Muscle of arm (tissue), 14 donors: Measurements from ENCODE around the gene RSPH9. TPM values are rescaled to one million over a fixed set of nuclear protein-coding genes. Genes with fewer than 3 reads are reported as not detected.

ENCODE experiments used
- DNase-seq: peaks from one replicate; pipeline ENCODE4 v3.0.0-alpha.2; 2013
- long read RNA-seq, 11 donors: transcript quantifications; one replicate each; lab custom pipeline, GENCODE V29; 2026
- polyA plus RNA-seq, 12 donors: library from polyadenylated mRNA; unstranded; fragments of 120-200 nt; gene quantifications; one replicate each; pipeline ENCODE4 v1.2.1, GENCODE V29; 2013; ENCODE audit not compliant: insufficient read length in 12 of 12

Gene RSPH9
- 1 to 10 TPM in 2 of 12 donors, under 1 TPM in 8, not detected in 2; 0.33 to 1.2 (median 0.72) TPM for polyA plus RNA-seq
- long read RNA-seq, donor 1, partial matches to known transcripts: 0 of 2 reads
- long read RNA-seq, donor 1, other reads (novel, unspliced or antisense): 0 of 2 reads
- long read RNA-seq, donor 2: 0 reads
- long read RNA-seq, donor 3: 0 reads
- long read RNA-seq, donor 4: 0 reads
- long read RNA-seq, donor 5, partial matches to known transcripts: 0 of 2 reads
- long read RNA-seq, donor 5, other reads (novel, unspliced or antisense): 0 of 2 reads
- long read RNA-seq, donor 6: 0 reads
- long read RNA-seq, donor 7, partial matches to known transcripts: 24 of 24 reads
- long read RNA-seq, donor 7, other reads (novel, unspliced or antisense): 0 of 24 reads
- long read RNA-seq, donor 8, partial matches to known transcripts: 0 of 1 reads
- long read RNA-seq, donor 8, other reads (novel, unspliced or antisense): 0 of 1 reads
- long read RNA-seq, donor 9: 0 reads
- long read RNA-seq, donor 10: 0 reads
- long read RNA-seq, donor 11, partial matches to known transcripts: 0 of 2 reads
- long read RNA-seq, donor 11, other reads (novel, unspliced or antisense): 0 of 2 reads

DNA sequence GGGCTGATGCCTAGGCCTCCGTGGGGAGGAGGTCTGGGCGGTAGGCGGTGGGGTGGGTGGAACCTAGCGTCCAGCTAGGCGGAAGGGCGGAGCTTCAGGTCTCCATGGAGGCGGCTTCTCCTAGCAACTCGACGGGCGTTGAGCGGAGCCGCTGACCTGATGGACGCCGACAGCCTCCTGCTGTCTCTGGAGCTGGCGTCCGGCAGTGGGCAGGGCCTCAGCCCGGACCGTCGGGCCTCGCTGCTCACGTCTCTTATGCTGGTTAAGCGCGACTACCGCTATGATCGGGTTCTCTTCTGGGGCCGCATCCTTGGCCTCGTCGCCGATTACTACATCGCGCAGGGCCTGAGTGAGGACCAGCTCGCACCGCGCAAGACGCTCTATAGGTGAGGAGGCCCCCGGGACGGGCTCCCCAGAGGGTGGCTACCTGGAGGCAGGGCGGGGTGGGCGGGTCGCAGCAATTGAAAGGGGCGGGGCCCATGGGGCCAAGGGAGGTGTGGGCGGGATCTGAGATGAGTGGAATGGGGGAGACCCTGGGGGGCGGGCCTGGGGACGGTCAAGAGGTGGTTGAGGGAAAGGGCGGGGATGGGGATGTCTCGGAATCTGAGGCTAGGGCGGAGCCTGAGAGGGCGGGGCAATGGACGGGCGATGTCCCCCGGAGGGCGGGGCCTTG, at the start of gene RSPH9:
RSPH9 (plus strand) TSS at position 97 of the 673 bp plus-strand sequence; CDS start at position 160, 63 bp downstream.
- DNase-seq: no peak

GRCh38 chr6:43600595-43600994, 44.2 kb upstream of the RSPH9 start:
- DNase-seq: no peak

DNA sequence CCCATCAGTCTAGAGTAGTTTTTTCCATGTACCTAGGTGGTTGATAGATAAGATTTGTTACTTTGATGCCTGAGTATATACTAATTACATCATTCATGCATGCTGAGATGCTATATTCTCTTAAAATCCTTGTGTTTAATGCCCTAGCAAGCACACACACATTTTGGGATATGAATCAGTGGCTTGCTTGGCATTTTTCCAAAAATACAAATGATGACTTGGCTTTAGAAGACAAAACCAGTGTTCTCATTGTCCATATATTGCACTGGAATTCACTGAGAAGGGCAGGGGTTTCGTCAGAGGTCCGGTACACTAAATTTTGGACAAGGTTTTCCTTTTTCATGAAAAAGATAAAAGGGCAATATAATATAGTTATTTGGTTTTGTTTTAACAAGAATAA, 40.7 kb upstream of the RSPH9 start:
- no peak for DNase-seq

GRCh38 chr6:43606019-43606418, 38.8 kb upstream of the RSPH9 start:
- DNase-seq: no peak

GRCh38 chr6:43608310-43608763, 36.5 kb upstream of the RSPH9 start:
- DNase-seq: peak; percentile 68

GRCh38 chr6:43608807-43609206, 36.0 kb upstream of the RSPH9 start:
- no peak for DNase-seq

GRCh38 chr6:43609402-43609801, 35.4 kb upstream of the RSPH9 start:
- no peak for DNase-seq

DNA sequence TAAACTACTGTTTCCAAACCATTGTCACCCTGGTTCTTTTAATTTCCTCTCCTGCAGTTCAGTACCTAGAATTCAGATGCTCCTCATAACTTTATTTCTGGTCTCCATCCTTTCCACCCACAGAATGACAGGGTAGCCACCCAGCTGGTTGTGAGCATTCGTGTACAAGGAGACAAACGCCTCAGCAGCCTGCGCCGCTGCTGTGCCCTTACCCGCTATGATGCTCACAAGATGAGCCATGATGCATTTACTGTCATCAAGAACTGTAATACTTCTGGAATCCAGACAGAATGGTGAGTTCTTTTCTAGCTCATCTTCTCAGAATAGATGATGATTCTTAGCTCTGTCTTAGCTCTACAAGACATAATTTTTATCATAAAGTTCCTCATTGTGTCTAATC, 34.4 kb upstream of the RSPH9 start:
- DNase-seq: no peak

DNA sequence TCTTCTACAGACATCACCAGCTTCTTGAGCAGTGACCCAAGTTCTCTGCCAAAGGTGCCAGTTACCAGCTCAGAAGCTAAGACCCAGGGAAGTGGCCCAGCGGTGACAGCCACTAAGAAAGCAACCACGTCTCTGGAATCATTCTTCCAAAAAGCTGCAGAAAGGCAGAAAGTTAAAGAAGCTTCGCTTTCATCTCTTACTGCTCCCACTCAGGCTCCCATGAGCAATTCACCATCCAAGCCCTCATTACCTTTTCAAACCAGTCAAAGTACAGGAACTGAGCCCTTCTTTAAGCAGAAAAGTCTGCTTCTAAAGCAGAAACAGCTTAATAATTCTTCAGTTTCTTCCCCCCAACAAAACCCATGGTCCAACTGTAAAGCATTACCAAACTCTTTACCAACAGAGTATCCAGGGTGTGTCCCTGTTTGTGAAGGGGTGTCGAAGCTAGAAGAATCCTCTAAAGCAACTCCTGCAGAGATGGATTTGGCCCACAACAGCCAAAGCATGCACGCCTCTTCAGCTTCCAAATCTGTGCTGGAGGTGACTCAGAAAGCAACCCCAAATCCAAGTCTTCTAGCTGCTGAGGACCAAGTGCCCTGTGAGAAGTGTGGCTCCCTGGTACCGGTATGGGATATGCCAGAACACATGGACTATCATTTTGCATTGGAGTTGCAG, 31.0 kb upstream of the RSPH9 start:
- no peak for DNase-seq

DNA sequence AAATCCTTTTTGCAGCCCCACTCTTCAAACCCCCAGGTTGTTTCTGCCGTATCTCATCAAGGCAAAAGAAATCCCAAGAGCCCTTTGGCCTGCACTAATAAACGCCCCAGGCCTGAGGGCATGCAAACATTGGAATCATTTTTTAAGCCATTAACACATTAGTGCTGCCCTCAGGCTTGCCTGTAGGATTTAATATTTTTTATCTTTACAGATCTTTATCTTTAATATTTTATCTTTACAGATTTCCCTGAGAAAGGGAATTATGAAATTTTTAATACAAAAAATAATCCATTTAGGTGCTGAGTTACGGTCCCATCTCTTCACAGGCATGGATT, 30.5 kb upstream of the RSPH9 start:
- DNase-seq: no peak

DNA sequence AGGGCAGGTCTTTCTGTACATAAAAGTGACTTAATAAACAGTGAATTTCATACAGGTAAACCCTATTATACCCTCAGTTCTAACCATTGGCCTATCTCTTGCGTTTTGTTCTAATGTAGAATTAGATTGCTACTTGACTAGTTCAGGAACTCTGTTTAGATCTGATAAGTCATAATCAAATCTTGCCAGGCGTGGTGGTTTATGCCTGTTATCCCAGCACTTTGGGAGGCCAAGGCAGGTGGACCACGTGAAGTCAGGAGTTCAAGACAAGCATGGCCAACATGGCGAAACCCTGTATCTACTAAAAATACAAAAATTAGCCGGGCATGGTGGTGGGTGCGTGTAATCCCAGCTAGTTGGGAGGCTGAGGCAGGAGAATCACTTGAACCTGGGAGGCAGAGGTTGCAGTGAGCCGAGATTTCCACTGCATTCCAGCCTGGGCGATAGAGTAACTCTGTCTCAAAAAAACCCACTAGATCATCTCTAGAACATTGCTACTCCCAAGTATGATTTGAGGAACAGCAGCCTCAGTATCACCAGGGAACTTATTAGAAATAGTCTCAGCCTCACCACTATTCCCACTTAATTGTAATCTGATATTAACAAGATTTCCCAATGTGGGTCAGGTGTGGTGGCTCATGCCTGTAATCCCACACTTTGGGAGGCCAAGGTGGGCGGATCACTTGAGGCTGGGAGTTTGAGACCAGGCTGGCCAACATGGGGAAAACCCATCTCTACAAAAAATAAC, 27.9 kb upstream of the RSPH9 start:
- no peak for DNase-seq

GRCh38 chr6:43621078-43621835, 23.6 kb upstream of the RSPH9 start:
- no peak for DNase-seq

DNA sequence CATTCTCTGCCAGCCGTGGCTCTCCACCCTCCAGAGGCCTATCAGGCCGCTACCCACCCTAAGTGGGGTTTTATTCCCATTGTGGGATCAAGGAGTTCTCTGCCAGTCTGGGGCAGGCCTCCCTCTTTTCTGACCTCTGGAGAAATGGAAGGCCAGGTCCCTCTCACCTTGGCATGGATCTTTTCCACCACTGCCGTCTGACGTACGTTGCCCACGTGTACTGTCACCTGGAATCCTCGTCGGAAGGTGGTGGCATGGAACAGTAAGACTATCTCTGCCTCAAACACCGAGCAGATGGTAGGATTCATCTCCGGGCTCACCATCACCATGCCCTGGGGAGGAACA, 23.0 kb upstream of the RSPH9 start:
- no peak for DNase-seq

GRCh38 chr6:43622541-43622940, 22.3 kb upstream of the RSPH9 start:
- DNase-seq: no peak

DNA sequence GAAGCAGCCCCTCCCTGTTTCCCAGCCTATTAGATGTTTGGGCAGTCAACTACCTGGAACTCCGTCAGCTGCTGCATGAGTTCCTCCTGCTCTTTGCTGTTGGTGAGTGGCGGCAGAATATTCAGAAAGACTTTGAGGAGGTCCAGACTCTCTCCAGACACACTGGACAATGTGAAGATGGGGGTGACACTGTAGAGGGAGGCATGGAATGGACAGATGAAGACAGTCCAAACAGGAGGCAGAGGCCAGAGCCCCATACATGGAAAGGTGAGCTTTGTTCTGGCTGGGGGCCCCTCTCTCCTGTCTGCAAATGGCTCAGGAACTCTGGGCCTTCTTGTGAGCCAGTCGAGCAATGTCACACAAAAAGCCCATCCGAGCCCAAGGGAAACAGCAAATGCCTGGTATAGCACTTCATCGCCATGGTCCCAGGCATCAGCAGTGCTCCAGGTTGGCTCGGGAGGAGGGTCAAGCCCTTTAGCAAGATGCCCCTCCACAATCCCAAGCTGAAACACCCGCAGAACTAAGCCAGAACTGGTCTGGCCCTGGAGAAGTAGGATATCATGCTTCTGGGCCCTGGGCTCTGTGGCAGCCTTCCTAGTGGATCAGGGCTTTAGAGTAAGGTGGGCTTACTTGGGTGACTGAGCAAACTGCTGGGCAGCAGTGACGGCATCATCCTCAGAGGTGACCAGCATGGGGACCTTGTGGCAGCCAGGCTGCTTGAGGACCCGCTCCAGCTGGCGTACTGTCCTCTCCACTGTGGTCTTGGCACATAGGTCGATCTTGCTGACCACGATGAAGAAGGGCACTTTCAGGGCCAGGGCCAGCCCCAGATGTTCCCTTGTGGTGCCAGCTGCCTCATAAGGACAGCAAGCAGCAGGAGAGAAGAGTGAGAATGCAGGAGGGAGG, 20.7 kb upstream of the RSPH9 start:
- no peak for DNase-seq

DNA sequence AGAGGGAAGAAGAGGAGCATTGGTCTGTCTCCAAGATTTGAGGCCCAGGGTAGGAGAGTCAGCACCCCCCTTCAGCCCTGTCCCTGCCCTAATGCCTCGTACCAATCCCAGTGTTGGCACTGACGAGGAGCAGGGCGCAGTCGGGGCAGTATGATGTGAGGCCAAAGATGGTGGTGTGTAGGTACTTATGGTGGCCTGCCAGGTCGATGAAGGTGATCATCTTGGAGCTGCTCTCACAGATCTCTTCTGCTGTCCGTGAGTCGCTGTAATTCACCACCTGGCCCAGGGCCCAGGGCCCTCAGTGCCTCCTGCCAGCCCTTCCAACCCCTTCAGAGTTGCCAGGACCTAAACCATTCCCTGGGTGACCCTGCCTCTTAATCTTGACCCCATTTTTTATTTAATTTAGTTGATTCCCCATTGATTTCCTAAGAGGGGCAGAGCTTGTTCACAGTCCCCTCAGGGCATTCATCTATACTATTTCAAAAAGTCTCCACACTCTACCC, 20.0 kb upstream of the RSPH9 start:
- DNase-seq: no peak

DNA sequence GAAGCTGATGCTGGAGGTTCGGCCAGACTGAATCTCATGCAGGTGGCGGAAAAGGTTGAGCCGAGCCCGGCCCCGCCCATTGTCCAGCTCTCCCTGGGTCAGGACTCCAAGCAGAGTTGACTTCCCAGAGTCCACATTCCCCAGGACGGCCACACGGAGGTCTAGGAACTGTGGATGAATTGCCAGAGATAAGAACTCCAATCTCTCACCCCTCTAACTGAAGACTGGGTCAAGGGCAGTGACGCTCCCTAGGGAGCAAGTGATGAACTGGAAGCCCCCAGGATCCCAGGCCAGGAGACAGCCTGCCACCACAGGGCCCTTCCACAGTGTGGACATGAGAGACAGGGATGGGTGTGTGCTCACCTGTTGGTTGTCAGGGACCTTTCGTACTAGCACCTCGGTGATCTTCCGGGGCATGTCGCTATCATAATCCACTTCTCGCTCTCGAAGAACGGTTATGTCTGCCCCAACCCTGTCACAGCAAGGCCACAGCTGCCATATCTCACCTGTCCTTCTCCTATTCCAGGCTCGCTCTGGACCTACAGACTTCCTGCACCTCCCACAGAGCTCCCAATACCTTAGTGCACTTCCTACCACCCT, 19.3 kb upstream of the RSPH9 start:
- no peak for DNase-seq

DNA sequence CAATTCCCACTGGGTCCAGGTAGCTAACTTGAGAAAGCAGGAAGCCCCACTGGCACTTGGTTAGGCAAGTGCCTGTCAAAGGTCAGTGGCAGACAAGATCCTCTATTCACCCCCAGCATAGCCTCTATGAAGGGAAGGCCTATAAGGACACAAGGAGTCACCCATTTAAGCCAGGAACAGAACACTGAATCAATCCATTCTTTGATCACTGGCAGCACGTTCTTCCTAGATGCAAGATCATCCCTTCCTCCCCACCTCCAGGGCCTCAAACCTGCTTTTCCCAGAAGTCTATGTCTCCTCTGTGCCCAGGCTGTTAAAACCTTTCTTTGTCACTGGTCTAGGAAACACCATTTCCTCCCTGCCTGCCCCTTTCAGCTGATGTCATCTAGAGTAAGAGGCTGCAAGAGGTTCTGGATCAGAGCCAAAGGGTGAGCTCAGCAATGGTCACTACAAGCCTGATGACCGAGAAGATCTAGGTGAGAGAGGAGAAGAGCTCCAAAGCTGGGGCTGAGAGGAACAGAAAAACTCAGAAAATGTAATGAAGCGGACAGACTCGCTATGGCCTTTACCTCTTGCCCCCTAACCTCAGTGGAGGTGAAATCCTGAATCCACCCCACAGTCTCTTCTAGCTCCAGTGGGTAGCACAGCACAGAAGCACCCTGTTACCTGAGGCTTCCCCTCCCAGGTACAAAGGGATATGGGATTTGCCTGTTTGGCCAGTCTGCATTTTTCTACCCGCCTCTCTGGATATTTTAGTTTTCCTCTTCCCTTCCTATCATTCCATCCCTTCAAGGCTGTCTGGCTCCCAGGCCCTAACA, 17.6 kb upstream of the RSPH9 start:
- peak; percentile 72 for DNase-seq
